WI38 (cell line): Measurements from ENCODE around the gene ARHGAP26.

Experiments used
- H3K4me3 ChIP-seq: 2 replicates; pipeline ENCODE4 v1.5.1; 2011; ENCODE audit warnings: low read depth, mild to moderate bottlenecking, control low read depth, low read length
- TF ChIP-seq, protein P1 (sequence below): IDR thresholded peaks from 2 replicates; pipeline ENCODE4 v1.5.1; 2012; ENCODE audit warnings: low read depth, mild to moderate bottlenecking, control low read depth, low read length

ARHGAP26 gene

GRCh38 chr5:142726188-142726731, 43.9 kb upstream of the ARHGAP26 start:
- H3K4me3 ChIP-seq: no peak overlapping the region
- TF ChIP-seq, protein P1, sequence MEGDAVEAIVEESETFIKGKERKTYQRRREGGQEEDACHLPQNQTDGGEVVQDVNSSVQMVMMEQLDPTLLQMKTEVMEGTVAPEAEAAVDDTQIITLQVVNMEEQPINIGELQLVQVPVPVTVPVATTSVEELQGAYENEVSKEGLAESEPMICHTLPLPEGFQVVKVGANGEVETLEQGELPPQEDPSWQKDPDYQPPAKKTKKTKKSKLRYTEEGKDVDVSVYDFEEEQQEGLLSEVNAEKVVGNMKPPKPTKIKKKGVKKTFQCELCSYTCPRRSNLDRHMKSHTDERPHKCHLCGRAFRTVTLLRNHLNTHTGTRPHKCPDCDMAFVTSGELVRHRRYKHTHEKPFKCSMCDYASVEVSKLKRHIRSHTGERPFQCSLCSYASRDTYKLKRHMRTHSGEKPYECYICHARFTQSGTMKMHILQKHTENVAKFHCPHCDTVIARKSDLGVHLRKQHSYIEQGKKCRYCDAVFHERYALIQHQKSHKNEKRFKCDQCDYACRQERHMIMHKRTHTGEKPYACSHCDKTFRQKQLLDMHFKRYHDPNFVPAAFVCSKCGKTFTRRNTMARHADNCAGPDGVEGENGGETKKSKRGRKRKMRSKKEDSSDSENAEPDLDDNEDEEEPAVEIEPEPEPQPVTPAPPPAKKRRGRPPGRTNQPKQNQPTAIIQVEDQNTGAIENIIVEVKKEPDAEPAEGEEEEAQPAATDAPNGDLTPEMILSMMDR: no peak

GRCh38 chr5:142727735-142728047, 42.5 kb upstream of the ARHGAP26 start:
- no peak overlapping the region for H3K4me3 ChIP-seq
- TF ChIP-seq, protein P1: no peak

- H3K4me3 ChIP-seq: no peak overlapping the region
- TF ChIP-seq, protein P1: no peak
Measured at GRCh38 chr5:142735323-142736246, 34.6 kb upstream of the ARHGAP26 start.

- TF ChIP-seq, protein P1: no peak
Measured at GRCh38 chr5:142736247-142736632, 33.9 kb upstream of the ARHGAP26 start.

DNA sequence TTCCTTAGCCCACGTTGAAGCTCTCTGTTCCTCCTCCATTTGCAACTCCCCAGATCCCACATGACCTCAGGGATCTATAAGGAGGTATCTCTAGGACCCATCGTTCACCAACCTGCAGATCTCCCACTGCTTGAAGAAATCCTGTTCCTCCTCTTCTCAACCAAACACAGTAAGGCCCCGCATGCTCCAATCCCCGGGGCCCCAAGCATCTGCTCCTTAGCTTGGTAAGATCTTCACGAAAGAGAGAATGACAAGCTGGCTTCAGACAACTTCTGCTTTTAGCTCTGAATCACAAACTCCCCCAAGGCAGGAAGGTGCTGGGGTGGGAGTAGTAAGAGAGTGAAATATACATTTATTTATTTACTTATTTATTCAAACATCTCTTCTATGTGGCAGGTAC, 33.0 kb upstream of the ARHGAP26 start:
- no peak overlapping the region for H3K4me3 ChIP-seq
- TF ChIP-seq, protein P1: no peak

More at GRCh38 chr5:142736247-142736632, 33.9 kb upstream of the ARHGAP26 start:
- no peak overlapping the region for H3K4me3 ChIP-seq

GRCh38 chr5:142740474-142741242, 29.5 kb upstream of the ARHGAP26 start:
- TF ChIP-seq, protein P1: no peak
- no peak overlapping the region for H3K4me3 ChIP-seq
